ENCODE results near the gene MAD1L1.
"Not testable (repeated sequence)": the region's sequence is repeated elsewhere in the genome, so short reads cannot be mapped to it uniquely, and the experiment has no call there.

Gene MAD1L1

DNA sequence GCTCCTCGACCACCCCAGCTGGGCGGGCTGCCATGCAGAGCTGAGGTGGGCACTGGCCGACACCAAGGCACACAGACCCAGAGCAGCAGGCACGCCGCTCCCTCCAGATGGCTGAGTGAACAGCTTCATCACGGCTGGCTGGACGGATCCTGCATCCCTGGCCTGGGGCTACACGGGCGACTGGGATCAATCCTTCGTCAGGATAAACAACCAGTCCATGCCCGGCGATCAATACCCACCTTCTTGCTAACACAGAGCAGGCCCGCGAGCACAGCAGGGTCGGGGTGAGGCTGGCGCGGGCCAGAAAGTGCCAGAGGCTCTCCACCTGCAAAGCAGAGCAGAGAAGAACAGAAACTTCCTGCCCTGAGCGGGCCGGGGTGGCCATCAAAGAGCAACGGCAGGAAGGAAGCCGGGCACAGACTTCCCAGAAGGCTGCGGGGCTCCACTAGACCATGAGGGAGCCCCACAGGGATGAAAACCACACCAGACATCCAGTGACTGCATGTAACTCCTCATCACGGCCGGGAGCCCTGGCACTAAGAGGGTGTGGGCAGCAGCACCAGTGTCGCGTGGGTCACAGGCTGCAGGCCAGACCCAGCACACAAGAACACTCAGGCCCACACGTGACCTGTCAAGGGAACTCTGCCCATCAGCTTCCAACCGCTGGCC is 166.4 kb downstream of the MAD1L1 start:
- no peak for DNase-seq (ENCODE audit: low spot score)

DNA sequence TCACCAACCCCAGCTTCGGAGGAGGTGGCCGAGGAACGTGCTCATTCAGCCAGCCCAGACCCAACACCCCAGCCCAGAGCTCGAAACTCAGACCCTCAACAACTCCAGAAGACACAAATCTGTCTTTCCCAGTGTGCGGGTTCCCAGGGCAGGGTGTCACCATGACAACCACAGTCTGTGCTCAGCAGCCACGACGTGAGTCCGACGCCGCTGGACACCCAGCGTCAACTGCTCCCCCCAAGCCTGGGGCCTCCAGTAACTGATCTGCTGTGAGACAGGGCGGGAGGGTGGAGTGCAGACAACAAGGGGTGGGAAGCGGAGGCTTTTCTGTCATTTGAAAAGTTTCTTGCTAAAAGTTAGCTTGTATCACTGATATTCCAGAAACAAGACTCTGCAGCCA is 167.2 kb downstream of the MAD1L1 start:
- no peak for DNase-seq (ENCODE audit: low spot score)

DNA sequence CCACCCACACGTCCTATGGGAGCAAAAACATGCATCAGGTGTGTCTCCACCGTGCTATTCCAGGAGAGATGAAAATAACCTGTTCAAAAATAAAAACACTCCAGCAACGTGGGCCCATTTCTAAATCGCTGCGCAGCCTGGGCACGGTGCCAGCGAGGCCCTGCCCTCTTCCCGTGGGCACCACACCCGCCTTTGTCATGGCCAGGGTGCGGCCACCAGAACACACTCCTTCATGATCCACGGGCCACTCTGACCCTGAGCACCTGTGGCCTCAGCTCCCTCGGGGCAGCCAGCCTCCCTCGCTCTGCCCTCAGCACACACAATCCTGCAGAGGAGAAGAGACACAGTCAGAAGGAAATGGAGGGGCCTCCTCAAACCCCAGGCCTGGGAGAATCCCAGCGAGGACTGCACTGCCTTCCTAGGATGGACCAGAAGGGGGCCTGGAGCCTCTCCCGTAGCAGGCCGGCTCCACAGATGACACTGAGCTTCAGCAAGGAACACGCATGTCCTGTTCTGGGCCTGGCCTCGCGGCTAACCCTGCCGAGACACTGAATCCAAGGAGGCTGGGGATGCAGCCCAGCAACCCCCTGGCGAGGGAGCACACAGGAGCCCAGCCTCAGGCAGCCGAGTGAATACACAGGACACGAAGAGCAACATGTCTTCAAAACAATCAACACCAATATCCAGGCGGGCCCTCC is 169.0 kb downstream of the MAD1L1 start:
- no peak for DNase-seq (ENCODE audit: low spot score)

DNA sequence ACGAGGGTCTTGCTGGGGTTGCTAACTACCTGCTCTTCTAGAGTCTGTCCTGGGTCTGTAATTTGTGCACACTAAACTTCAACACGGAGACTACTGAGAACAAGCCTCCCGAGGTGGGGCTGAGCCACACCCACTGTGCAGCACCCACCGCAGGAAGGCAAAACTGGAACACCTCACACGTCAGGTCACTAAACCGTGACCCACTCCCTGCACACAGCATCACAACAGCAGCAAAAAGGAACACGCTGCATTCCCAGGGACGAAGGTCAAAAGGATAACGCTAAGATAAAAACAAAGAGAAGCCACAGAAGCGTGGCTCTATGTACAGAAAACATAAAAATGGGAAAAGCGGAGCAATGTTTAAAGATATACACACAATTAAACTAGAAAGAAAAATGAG is 170.1 kb downstream of the MAD1L1 start:
- DNase-seq (ENCODE audit: low spot score): no peak

DNA sequence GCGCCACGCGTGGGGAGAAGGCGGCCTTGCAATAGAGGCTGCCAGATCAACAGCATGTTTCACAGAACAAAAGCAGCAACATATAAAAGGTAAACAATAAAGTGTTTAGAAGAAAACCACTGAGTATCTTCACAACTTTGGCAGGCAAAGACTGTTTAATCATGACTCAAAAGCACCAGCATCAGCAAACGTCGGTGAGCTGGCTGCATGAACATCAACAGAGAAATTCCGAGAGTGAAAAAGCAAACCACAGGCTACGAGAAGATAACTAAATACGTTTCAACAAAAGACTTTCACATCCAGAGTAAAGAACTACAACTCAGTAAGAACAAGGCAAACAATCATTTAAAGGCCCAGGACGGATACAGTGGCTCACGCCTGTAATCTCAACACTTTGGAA is 172.0 kb downstream of the MAD1L1 start:
- no peak for DNase-seq (ENCODE audit: low spot score)

DNA sequence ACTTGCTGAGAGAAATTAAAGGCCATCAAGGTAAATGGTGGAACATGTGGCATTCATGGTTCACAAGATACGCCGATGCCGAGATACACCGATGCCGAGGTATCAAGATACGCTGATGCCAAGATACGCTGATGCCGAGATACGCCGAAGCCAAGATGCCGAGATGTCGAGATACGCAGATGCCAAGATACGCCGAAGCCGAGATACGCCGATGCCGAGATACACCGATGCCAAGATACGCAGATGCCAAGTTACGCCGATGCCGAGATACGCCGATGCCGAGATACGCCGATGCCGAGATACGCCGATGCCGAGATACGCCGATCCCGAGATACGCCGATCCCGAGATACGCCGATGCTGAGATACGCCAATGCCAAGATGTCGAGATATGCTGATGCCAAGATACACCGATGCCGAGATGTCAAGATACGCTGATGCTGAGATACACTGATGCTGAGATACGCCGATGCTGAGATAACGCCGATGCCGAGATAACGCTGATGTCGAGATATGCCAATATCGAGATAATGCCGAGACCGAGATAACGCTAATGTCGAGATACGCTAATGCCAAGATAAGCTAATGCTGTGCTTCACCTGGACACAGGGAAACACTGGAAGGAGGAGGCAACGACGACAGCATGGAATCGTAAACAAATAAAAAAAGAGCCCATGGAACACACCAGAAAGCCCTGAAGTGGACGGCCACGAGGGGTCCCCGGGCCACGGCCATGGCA is 172.6 kb downstream of the MAD1L1 start:
- no peak for DNase-seq (ENCODE audit: low spot score)

DNA sequence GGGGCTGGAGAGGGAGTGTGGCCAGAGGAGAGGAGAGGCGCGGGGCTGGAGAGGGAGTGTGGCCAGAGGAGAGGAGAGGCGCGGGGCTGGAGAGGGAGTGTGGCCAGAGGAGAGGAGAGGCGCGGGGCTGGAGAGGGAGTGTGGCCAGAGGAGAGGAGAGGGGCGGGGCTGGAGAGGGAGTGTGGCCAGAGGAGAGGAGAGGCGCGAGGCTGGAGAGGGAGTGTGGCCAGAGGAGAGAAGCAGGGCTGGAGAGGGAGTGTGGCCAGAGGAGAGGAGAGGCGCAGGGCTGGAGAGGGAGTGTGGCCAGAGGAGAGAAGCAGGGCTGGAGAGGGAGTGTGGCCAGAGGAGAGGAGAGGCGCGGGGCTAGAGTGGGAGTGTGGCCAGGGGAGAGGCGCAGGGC is 174.5 kb downstream of the MAD1L1 start:
- DNase-seq (ENCODE audit: low spot score): not testable (repeated sequence)

DNA sequence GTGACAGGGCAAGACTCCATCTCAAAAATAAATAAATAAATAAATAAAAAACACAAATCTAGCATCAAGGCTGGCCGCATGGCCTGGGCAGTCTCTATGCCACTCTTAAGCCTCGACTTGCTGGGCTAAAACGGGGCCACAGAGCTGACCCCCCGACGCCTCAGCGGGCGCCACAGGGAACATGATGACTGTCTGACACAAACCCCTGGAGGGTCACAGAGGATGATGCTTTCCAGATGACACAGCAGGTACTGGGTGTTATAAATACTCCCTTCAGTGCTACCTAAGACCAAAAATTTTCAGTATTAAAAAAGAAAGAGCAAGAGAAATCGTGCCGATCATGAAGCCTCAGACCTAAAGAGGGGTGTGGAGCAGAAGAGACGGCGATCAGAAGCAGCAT is 176.8 kb downstream of the MAD1L1 start:
- no peak for DNase-seq (ENCODE audit: low spot score)

DNA sequence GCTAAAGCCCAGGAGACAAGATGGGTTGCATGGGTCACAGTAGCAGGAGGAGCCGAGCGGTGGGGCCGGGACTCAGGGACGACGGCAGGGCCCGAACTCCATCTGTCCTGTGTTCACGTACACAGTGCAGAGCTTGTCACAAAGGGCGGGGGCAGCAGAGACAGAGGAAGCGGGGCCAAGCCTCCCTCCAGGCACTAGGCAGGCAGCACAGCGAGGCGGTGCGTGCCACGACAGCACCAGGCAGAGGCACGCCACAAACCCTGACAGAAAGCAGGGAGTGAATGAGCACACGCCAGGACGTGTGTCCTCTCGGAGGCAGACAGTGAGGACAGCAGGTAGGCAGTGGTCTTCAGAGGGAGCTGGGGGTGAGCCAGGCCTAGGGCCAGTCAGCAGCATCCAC is 177.8 kb downstream of the MAD1L1 start:
- no peak for DNase-seq (ENCODE audit: low spot score)

DNA sequence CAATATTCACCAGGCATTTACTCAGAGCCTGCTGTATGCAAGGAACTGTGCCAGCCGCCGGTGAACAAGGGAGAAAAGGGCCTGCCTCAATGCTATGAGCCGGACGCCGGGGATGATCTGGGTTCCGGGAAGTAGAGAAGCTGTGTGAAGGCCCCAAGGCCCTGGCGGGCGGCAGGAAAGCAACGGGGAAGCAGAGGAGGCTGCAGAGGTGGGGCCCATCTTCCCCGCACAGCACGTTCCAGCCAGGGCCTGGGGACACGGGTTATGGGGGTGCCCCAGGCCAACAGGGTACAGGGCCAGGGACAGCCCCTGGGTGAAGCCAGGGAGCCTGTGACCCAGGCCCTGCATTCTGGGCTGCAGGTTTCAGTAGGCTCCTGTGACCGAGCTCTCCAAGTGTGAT is 179.3 kb downstream of the MAD1L1 start:
- no peak for DNase-seq (ENCODE audit: low spot score)

DNA sequence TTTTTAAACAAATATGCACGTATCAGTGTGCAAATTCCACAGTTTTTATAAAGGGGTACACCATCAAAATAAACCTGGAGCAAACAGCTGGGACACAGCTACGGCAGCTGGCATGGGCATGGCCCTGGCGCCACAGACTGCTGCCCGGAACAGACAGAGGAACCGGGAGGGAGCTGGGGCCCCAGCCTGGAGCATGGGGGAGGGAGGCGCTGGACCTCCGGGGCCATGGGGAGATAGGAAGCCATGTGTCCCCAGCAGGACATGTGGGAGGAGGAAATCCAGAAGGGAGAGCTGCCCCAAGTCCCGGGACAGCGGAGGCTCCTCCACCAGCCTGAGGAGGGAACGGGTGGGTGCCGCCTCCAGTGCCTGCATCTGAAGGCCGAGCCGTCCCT is 180.1 kb downstream of the MAD1L1 start:
- DNase-seq (ENCODE audit: low spot score): no peak

DNA sequence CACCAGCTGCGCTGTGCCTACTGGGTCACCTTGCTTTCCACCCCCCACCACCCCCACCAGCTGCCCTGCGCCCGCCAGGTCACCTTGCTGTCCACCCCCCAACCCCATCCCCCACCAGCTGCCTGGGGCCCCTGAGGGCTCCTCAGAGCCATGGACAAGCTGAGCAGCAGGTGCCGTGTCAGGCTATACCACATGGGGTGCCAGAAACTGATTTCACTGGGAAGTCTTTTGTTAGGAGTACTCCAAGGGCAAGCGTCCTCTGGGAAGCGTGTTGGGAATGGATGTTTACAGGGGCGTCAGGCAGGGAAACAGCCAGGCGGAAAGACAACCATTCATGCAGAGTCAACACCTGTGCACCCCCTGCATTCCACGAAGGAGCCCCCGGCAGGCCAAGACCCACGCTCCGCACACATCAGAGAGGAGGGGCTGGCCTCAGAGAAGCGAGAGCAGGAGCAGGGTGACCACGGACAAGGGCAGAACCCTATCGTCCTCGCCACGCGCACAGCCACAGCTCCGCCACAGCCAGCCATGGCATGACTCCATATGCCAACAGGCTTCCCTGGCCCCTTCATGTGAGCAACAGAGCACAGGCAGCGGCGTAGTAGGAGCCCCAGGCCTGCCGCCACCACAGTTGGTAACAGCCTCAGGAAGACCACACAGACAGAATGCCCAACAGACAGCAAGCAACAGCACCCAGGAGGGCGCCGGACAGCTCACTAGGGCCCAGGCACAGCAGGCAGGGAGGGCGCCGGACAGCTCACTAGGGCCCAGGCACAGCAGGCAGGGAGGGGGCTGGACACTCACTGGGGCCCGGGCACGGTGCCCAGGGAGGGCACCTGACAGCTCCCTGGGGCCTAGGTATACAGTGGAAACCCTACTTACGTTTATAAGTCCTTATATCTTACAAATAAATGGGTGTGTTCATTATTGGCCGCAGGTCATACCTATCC is 180.8 kb downstream of the MAD1L1 start:
- no peak for DNase-seq (ENCODE audit: low spot score)

DNA sequence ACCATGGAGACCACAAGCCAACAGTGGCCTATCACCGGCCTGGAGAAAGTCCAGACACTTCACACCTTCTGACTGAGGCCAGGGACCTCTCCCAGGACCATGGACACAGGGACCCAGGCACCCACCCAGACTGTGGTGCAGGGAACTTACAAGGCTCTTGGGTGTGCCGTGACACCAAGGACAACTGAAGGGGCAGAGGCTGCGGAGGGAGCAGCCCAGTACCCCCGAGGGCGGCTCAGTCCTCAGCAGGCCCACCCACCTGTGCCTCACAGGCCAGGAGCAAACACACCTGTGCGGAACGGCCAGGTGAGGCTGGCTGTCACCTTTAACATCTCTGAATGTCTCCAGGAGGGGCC is 182.3 kb downstream of the MAD1L1 start:
- no peak for DNase-seq (ENCODE audit: low spot score)

DNA sequence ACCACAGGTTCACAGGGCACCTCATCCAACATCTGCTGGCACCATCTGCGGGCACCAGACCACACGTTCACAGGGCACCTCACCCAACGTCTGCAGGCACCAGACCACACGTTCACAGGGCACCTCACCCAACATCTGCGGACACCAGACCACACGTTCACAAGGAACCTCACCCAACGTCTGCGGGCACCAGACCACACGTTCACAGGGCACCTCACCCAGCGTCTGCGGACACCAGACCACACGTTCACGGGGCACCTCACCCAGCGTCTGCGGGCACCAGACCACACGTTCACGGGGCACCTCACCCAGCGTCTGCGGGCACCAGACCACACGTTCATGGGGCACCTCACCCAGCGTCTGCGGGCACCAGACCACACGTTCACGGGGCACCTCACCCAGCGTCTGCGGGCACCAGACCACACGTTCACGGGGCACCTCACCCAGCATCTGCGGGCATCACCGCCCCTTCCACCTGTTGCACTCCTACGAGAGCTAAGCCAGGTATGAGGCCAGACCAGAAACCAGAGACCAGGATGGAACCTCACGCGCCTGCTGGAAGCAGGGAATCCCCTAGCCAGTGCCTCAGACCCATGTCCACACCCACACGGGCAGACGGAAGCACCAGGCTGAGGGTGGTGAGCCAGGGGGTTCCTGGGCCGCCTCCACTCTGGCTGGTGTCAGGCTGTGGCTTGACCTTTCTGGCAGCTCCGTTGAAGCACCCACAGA is 182.8 kb downstream of the MAD1L1 start:
- no peak for DNase-seq (ENCODE audit: low spot score)

DNA sequence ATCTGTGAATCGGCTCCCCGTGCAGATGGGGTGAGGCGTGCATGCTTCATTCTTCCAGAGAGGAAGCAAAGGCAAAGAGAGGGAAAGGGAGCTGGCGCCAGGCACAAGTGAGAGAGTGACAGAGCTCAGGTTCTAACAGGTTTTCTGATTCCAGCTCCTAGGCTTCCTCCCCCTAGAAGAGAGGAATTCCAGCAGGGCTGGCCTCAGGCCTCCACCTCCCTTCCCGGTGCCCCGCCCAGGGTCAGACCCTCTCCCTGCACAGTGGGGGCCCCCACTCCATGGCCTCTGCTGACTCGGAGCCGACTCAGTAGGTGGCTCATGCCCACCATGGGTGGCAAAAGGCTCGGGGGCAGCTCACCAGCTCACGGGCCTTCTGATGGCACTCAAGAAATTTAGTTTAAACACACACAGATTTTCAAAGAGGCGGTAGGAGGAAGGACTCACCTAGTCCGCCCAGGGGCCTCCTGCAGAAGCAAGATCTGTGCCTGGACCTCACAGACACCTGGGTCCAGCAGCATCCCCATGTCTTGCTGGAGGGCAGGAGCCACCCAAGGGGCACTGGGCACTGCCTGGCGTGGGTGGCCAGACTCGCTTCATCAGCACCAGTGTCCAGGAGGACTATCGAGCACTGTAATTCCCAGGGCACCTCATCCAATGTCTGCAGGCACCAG is 183.5 kb downstream of the MAD1L1 start:
- no peak for DNase-seq (ENCODE audit: low spot score)

DNA sequence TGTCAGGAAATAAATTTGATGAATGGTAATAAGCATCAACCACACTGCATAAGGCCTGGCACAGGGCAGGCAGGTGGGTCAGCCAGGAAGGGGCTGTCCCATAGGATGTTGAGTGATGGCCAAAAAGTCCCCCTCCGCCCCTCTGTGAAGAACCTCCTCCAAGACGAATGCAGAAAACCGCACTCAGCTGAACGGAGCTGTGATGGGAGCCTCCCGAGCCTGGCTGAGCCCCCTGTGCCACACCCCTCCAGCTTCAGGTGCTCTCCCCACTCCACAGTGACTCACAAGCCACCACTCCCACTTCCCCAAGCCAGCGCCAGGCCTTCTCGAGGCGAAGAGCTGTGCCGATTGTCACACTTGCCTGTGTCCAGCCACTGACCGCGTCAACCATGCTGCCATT is 184.2 kb downstream of the MAD1L1 start:
- DNase-seq (ENCODE audit: low spot score): no peak

DNA sequence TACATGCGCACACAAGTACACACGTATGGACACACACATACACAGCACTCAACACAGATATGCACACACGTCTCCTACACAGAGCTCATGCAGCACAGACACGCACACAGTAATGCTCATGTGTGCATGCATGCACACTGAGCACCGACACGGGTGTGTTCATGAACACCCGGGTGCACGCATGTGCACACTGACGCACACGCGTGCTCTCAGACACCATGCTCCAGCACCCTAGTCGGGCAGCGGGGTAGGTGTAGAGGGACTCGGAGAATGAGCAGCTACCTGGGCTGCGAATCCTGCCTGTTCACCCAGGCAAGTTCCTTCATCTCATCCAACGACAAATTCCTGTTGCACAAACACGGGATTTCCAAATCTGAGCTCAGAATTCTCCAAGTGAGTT is 184.7 kb downstream of the MAD1L1 start:
- DNase-seq (ENCODE audit: low spot score): no peak

DNA sequence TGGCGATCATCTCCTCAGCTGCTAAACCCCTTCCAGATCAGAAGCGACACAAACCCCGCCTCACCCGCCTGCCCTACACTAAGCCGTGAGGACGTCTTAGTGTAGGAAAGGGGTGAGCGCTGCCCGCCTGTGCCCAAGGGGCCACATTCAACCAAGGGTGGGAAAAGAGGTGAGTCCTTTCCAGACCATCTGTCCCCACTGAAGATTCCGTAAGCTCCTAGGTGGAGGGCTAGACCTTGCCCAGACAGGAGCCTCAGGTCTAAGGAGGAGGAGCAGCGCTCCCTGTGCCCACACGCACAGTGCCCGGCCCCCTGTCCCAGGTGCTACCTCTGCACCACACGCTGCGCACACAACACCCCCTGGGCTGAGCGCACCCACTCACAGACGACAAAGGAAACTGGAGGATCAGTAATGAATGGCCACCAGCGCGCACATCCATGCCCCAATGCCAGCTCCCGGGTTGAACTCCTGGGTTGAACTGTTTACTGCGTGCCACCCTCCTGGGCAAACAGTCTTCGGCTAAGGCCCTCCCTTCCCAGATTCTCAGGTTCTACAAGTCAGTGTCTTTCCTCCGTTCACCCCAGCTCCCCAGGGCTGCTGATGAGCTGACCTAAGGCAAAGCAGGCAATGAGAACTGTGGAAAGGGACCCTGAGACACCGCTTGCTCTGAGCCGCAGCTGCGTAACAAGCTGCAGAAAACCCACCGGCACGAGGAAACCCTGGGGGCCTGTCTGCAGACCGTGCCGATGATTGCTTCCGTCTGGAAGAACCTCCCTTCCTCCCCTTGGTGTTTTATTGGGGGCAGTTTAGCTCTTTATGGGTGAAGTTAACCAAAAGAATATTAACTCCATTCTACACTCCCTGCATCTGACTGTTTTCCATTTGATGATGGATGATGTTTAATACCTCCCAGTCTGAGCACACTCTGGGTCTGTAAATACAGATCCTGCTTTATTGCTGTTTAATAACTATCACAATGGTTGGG is 185.9 kb downstream of the MAD1L1 start:
- no peak for DNase-seq (ENCODE audit: low spot score)

DNA sequence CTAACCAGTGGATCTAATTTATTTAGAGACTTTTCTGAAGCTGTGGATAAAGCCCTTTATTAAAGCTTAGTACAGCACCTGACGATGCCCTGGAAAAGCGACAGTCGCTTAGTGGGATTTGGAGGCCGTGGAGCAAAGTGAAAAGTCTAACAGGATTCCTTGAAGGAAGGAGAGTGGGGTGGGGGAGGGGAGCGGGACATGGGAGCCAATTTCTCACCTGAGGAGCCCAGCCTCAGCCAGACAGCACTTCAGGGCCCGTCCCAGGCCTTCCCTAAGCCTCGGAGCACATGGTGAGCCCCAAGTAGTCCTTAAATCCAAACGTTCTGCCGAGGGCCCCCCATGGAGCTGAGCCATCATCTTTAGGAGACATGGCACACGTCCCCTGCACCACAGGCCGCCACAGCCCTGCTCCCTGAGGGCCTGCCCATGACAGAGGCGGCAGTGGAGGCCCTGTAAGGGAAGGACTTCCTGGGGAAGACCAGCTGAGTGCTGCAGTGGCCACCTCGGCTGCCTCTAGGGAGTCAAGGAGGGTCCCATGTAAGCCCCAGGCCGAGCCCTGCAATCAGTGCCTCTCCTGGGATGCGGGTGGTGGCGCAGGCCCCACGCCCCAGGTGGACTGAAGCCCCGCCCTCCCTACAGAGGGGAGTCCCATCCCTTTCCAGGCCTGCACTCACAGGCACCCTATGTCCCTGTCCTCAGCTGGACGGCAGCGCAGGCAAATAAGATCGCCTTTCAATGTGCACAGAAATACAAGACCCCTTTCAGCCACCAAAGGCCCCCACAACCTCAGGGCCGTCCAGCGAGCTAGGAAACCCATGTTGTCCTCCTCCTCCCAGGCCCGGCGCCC is 187.0 kb downstream of the MAD1L1 start:
- DNase-seq (ENCODE audit: low spot score): no peak
